ENCODE measurements around the gene TPM1.
"Not testable (repeated sequence)": the region's sequence is repeated elsewhere in the genome, so short reads cannot be mapped to it uniquely, and the experiment has no call there.

The TPM1 gene

DNA sequence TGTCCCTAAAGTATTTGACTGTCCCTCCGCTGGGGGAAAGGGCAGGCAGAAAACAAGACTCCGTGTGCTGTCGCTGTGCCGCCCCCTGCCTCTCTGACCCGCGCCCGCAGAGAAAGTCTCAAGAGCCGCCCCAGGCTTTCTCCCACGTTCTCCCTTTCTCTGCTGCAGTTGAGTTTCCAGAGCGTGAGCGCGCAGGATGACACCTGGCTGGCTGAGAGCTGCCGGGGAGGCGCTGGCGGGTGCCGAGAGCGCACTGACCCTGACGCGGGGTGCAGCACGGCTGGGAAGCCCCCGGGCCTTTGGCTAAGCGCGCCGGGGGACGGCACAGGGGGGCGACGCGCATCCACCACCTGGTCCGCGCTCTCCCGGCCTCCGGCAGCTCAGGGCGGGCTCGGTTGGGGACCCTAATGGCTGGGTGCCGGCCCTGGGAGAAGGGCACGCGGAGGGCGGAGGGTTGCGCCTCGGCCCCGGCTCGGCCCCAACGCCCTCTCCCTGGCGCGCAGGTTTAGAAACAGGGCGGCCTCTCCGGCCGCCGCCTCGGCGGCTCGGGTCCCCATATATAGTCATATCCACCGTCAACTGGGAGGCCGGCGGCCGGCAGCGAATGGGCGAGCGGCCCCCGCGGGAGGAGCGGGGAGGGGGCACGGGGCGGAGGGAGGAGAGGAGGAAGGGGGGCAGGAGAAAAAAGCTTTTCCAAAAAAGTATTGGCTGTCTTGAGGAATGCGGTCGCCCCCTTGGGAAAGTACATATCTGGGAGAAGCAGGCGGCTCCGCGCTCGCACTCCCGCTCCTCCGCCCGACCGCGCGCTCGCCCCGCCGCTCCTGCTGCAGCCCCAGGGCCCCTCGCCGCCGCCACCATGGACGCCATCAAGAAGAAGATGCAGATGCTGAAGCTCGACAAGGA lies at the start of gene TPM1:
TSS of gene TPM1 (plus strand) at position 774 of the 903 bp plus-strand sequence. CDS start at position 857, 83 bp downstream.
- no peak within 1 kb of the TSS for H3K27ac ChIP-seq
- TF ChIP-seq, protein P1, sequence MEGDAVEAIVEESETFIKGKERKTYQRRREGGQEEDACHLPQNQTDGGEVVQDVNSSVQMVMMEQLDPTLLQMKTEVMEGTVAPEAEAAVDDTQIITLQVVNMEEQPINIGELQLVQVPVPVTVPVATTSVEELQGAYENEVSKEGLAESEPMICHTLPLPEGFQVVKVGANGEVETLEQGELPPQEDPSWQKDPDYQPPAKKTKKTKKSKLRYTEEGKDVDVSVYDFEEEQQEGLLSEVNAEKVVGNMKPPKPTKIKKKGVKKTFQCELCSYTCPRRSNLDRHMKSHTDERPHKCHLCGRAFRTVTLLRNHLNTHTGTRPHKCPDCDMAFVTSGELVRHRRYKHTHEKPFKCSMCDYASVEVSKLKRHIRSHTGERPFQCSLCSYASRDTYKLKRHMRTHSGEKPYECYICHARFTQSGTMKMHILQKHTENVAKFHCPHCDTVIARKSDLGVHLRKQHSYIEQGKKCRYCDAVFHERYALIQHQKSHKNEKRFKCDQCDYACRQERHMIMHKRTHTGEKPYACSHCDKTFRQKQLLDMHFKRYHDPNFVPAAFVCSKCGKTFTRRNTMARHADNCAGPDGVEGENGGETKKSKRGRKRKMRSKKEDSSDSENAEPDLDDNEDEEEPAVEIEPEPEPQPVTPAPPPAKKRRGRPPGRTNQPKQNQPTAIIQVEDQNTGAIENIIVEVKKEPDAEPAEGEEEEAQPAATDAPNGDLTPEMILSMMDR (IDR thresholded peaks at IDR 0.05): no peak
- TF ChIP-seq ZFX (IDR thresholded peaks at IDR 0.05; ENCODE audit: borderline replicate concordance): no peak

GRCh38 chr15:62993066-62993465 lies 49.5 kb upstream of the TPM1 start:
- H3K27ac ChIP-seq: no peak overlapping the region
- TF ChIP-seq ZFX (IDR thresholded peaks at IDR 0.05; ENCODE audit: borderline replicate concordance): no peak
- TF ChIP-seq, protein P1 (IDR thresholded peaks at IDR 0.05): no peak

DNA sequence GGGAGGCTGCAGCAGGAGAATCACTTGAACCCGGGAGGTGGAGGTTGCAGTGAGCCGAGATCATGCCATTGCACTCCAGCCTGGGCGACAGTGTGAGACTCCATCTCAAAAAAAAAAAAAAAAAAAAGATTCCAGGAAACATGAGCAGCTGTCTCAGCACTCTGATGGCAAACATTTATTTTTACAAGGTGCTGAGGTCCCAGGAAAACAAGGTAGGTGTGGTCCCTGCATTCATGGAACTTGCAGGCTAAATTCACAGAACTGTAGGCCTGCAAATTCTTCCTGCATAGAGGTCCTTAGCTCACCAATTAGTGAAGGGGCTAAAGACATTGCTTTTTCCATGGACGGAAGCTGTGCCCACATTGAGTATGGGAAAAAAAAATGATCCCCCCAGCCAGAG lies 48.9 kb upstream of the TPM1 start:
- H3K27ac ChIP-seq: not testable (repeated sequence)

DNA sequence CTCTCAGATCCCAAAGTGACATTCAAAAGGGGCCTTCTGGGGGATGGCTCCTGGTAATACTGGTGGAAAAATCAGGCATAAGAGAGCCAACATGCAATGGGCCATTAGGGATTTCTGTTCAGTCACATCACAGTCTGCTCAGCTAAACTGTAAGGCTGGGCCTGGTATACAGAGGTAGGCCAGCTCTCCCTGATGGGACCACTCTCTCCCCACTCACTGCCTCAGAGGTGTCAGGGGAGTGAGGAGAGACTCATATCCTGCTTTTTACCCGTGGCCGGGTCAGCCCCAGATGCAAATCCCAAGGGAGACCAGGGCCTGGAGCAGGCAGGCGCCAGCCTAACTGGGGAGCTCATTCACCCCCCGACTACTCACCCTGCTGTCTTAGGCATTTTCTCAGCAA lies 48.1 kb upstream of the TPM1 start:
- TF ChIP-seq, protein P1 (IDR thresholded peaks at IDR 0.05): no peak
- no peak for TF ChIP-seq ZFX (IDR thresholded peaks at IDR 0.05; ENCODE audit: borderline replicate concordance)
- no peak overlapping the region for H3K27ac ChIP-seq

DNA sequence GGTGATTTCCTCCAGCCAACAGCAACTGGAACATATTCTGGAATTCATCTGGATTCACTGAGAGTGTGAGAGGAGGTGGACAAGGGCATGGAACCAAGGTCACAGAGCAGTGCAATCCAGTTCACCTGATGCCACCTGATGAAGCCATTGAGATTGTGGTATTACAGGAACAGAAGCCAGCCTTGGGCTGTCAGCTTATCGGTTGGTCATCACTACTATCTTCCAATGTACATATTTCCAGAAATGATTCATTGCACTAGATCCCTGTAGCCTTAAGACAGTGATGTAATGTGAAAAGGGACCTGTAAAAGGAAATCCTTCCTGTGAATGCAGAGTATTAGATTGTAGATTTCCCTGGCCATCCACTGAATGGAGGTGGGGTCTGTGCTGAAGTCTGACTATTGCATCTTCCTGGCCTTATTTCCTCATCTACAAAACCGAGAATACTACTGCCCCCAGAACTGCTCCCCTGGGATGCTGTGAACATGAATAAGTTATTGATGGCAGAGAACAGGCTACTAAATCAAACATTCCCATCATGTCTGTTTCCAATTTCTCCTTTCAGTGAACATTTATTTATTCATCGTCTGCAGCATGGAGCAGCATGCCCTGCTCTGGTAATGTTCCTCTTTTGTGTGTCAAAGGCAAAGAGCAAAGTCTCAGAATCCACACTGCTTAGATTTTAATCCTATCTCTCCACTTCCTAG lies 47.4 kb upstream of the TPM1 start:
- no peak for TF ChIP-seq ZFX (IDR thresholded peaks at IDR 0.05; ENCODE audit: borderline replicate concordance)
- TF ChIP-seq, protein P1 (IDR thresholded peaks at IDR 0.05): no peak
- H3K27ac ChIP-seq: no peak overlapping the region

GRCh38 chr15:62997441-62997840 lies 45.1 kb upstream of the TPM1 start:
- no peak overlapping the region for H3K27ac ChIP-seq
- TF ChIP-seq, protein P1 (IDR thresholded peaks at IDR 0.05): no peak
- TF ChIP-seq ZFX (IDR thresholded peaks at IDR 0.05; ENCODE audit: borderline replicate concordance): no peak

- H3K27ac ChIP-seq: no peak overlapping the region
- TF ChIP-seq ZFX (IDR thresholded peaks at IDR 0.05; ENCODE audit: borderline replicate concordance): no peak
Observed at GRCh38 chr15:62998262-62998890, 44.2 kb upstream of the TPM1 start.

GRCh38 chr15:62999178-62999577 lies 43.4 kb upstream of the TPM1 start:
- TF ChIP-seq ZFX (IDR thresholded peaks at IDR 0.05; ENCODE audit: borderline replicate concordance): no peak
- TF ChIP-seq, protein P1 (IDR thresholded peaks at IDR 0.05): no peak
- no peak overlapping the region for H3K27ac ChIP-seq
